ENCODE results near the gene LZIC. TPM values are rescaled to one million over a fixed set of nuclear protein-coding genes. Genes with fewer than 3 reads are reported as not detected.

Gene LZIC
- total RNA-seq (10 to 100 TPM; 30.5 to 36.9 (median 33.8) TPM), polyA plus RNA-seq (22.6 TPM)
- long read RNA-seq, donor 1, transcript LZIC-201 (8 exons, 945 nt), result minor isoform, 7 of 31 reads
- long read RNA-seq, donor 1, transcript LZIC-202 (8 exons, 2,281 nt), result major isoform, 11 of 31 reads
- long read RNA-seq, donor 1, partial matches to known transcripts, result 0 of 31 reads
- long read RNA-seq, donor 1, other reads (novel, unspliced or antisense), result 10 of 31 reads
- long read RNA-seq, donor 2, transcript LZIC-201 (8 exons, 945 nt), result major isoform, 5 of 20 reads
- long read RNA-seq, donor 2, partial matches to known transcripts, result 0 of 20 reads
- long read RNA-seq, donor 2, other reads (novel, unspliced or antisense), result 8 of 20 reads
- long read RNA-seq, donor 3, transcript LZIC-202 (8 exons, 2,281 nt), result major isoform, 14 of 52 reads
- long read RNA-seq, donor 3, transcript LZIC-201 (8 exons, 945 nt), result major isoform, 14 of 52 reads
- long read RNA-seq, donor 3, partial matches to known transcripts, result 2 of 52 reads
- long read RNA-seq, donor 3, other reads (novel, unspliced or antisense), result 21 of 52 reads
- long read RNA-seq, donor 4, transcript LZIC-203 (7 exons, 1,405 nt), result major isoform, 5 of 11 reads
- long read RNA-seq, donor 4, partial matches to known transcripts, result 0 of 11 reads
- long read RNA-seq, donor 4, other reads (novel, unspliced or antisense), result 2 of 11 reads

GRCh38 chr1:9942939-9943788, at the start of gene LZIC, which contains the start of gene NMNAT1:
LZIC (minus strand) TSS chr1:9943391; CDS start chr1:9936619, 6,772 bp downstream.
NMNAT1 (plus strand) TSS chr1:9943475; CDS start chr1:9972074, 28,599 bp downstream.
- intact Hi-C loops (cut with DNase I), result loop anchor here in 2 of 4 donors (2.0 to 10.0 kb wide), 3 partner anchors 68 to 92 kb away; partner anchors contain the start of gene UBE4B (in 1 of the 2)
- H3K27me3 ChIP-seq (ENCODE audit: control insufficient read depth, insufficient read depth), result no peaks in the 10 kb centered on the region
- peak; percentile 94 to 97 (median 97) for DNase-seq
- H3K4me3 ChIP-seq (ENCODE audit: low read length), result peak within 1 kb of the TSS; percentile 78
- peak within 1 kb of the TSS; percentile 70 for H3K27ac ChIP-seq (ENCODE audit: low read length)
- WGBS, result under 1% methylated on average over 53 of the region's 53 CpGs
- ATAC-seq, result peak; percentile 99
- no peaks in the 10 kb centered on the region for H3K4me1 ChIP-seq (ENCODE audit: control insufficient read depth, insufficient read depth, low read length)
- no peaks in the 10 kb centered on the region for H3K9me3 ChIP-seq (ENCODE audit: control insufficient read depth, low read length)

- DNase-seq, result no peak
- 62% methylated on average over 5 of the region's 5 CpGs for WGBS
- peaks cover 3% of the 10 kb centered on the region for H3K4me1 ChIP-seq (ENCODE audit: control insufficient read depth, insufficient read depth, low read length)
- intact Hi-C loops (cut with DNase I), result no loop called here
- peak in 1 of 2 donors; percentile 73 for ATAC-seq
- no peaks in the 10 kb centered on the region for H3K27me3 ChIP-seq (ENCODE audit: control insufficient read depth, insufficient read depth)
- H3K4me3 ChIP-seq (ENCODE audit: low read length), result no peak overlapping the region
- H3K27ac ChIP-seq (ENCODE audit: low read length), result peak overlapping the region; percentile 86
- no peaks in the 10 kb centered on the region for H3K9me3 ChIP-seq (ENCODE audit: control insufficient read depth, low read length)
Observed at GRCh38 chr1:9992910-9993309, 49.7 kb upstream of the LZIC start.

- H3K4me1 ChIP-seq (ENCODE audit: control insufficient read depth, insufficient read depth, low read length), result peaks cover 3% of the 10 kb centered on the region
- peak overlapping the region; percentile 14 for H3K27ac ChIP-seq (ENCODE audit: low read length)
- H3K9me3 ChIP-seq (ENCODE audit: control insufficient read depth, low read length), result no peaks in the 10 kb centered on the region
- no peak overlapping the region for H3K4me3 ChIP-seq (ENCODE audit: low read length)
- intact Hi-C loops (cut with DNase I), result no loop called here
- WGBS, result 38% methylated on average over 2 of the region's 2 CpGs
- H3K27me3 ChIP-seq (ENCODE audit: control insufficient read depth, insufficient read depth), result no peaks in the 10 kb centered on the region
- DNase-seq (peak; percentile 47 to 73 (median 62)), ATAC-seq (peak; percentile 77 to 82)
Observed at GRCh38 chr1:9990944-9991343, 47.8 kb upstream of the LZIC start.

- DNase-seq, result no peak
- no peaks in the 10 kb centered on the region for H3K9me3 ChIP-seq (ENCODE audit: control insufficient read depth, low read length)
- intact Hi-C loops (cut with DNase I), result no loop called here
- H3K27ac ChIP-seq (ENCODE audit: low read length), result no peak overlapping the region
- no peaks in the 10 kb centered on the region for H3K27me3 ChIP-seq (ENCODE audit: control insufficient read depth, insufficient read depth)
- no peak overlapping the region for H3K4me3 ChIP-seq (ENCODE audit: low read length)
- ATAC-seq, result no peak
- 84% methylated on average over 5 of the region's 5 CpGs for WGBS
- peaks cover 3% of the 10 kb centered on the region for H3K4me1 ChIP-seq (ENCODE audit: control insufficient read depth, insufficient read depth, low read length)
Observed at GRCh38 chr1:9989773-9990172, 46.6 kb upstream of the LZIC start.

GRCh38 chr1:9985001-9985400, 41.8 kb upstream of the LZIC start:
- Histone ChIP-seq H3K9me3 (ENCODE audit: control insufficient read depth, low read length) (no peaks in the 10 kb centered on the region), H3K27ac (ENCODE audit: low read length) (no peak overlapping the region), H3K4me3 (ENCODE audit: low read length) (no peak overlapping the region), H3K27me3 (ENCODE audit: control insufficient read depth, insufficient read depth) (no peaks in the 10 kb centered on the region), H3K4me1 (ENCODE audit: control insufficient read depth, insufficient read depth, low read length) (peaks cover 4% of the 10 kb centered on the region)
- intact Hi-C loops (cut with DNase I), result no loop called here
- WGBS, result 38% methylated on average over 6 of the region's 6 CpGs
- DNase-seq (no peak), ATAC-seq (no peak)

GRCh38 chr1:9984253-9984652, 41.1 kb upstream of the LZIC start:
- intact Hi-C loops (cut with DNase I), result no loop called here
- ATAC-seq, result no peak
- no peaks in the 10 kb centered on the region for H3K9me3 ChIP-seq (ENCODE audit: control insufficient read depth, low read length)
- no peak overlapping the region for H3K27ac ChIP-seq (ENCODE audit: low read length)
- no peaks in the 10 kb centered on the region for H3K27me3 ChIP-seq (ENCODE audit: control insufficient read depth, insufficient read depth)
- H3K4me3 ChIP-seq (ENCODE audit: low read length), result no peak overlapping the region
- peaks cover 1% of the 10 kb centered on the region for H3K4me1 ChIP-seq (ENCODE audit: control insufficient read depth, insufficient read depth, low read length)
- 66% methylated on average over 5 of the region's 5 CpGs for WGBS
- no peak for DNase-seq

- DNase-seq, result no peak
- intact Hi-C loops (cut with DNase I), result no loop called here
- 78% methylated on average over 12 of the region's 12 CpGs for WGBS
- H3K9me3 ChIP-seq (ENCODE audit: control insufficient read depth, low read length), result no peaks in the 10 kb centered on the region
- no peak overlapping the region for H3K4me3 ChIP-seq (ENCODE audit: low read length)
- no peak for ATAC-seq
- no peak overlapping the region for H3K27ac ChIP-seq (ENCODE audit: low read length)
- H3K27me3 ChIP-seq (ENCODE audit: control insufficient read depth, insufficient read depth), result no peaks in the 10 kb centered on the region
- no peaks in the 10 kb centered on the region for H3K4me1 ChIP-seq (ENCODE audit: control insufficient read depth, insufficient read depth, low read length)
Observed at GRCh38 chr1:9960706-9961562, 17.7 kb upstream of the LZIC start.

GRCh38 chr1:9960011-9960410, 16.8 kb upstream of the LZIC start:
- Histone ChIP-seq H3K4me1 (ENCODE audit: control insufficient read depth, insufficient read depth, low read length) (no peaks in the 10 kb centered on the region), H3K9me3 (ENCODE audit: control insufficient read depth, low read length) (no peaks in the 10 kb centered on the region), H3K27me3 (ENCODE audit: control insufficient read depth, insufficient read depth) (no peaks in the 10 kb centered on the region), H3K27ac (ENCODE audit: low read length) (no peak overlapping the region), H3K4me3 (ENCODE audit: low read length) (no peak overlapping the region)
- intact Hi-C loops (cut with DNase I), result no loop called here
- 55% methylated on average over 4 of the region's 4 CpGs for WGBS
- DNase-seq, result peak in 2 of 3 donors; percentile 34 to 54
- peak; percentile 47 to 55 for ATAC-seq

GRCh38 chr1:9957726-9958125, 14.5 kb upstream of the LZIC start:
- 73% methylated on average over 8 of the region's 8 CpGs for WGBS
- intact Hi-C loops (cut with DNase I), result no loop called here
- DNase-seq, result no peak

GRCh38 chr1:9946315-9946714, 3.1 kb upstream of the LZIC start:
- Histone ChIP-seq H3K4me3 (ENCODE audit: low read length) (no peak overlapping the region), H3K9me3 (ENCODE audit: control insufficient read depth, low read length) (no peaks in the 10 kb centered on the region), H3K27ac (ENCODE audit: low read length) (no peak overlapping the region), H3K4me1 (ENCODE audit: control insufficient read depth, insufficient read depth, low read length) (no peaks in the 10 kb centered on the region), H3K27me3 (ENCODE audit: control insufficient read depth, insufficient read depth) (no peaks in the 10 kb centered on the region)
- DNase-seq (no peak), ATAC-seq (no peak)
- intact Hi-C loops (cut with DNase I), result loop anchor here in 2 of 4 donors (10.0 kb wide), 2 partner anchors 72 to 88 kb away; partner anchors contain the start of gene UBE4B (in 1 of the 2)
- WGBS, result 96% methylated on average over 2 of the region's 2 CpGs

More at GRCh38 chr1:9957726-9958125, 14.5 kb upstream of the LZIC start:
- H3K4me1 ChIP-seq (ENCODE audit: control insufficient read depth, insufficient read depth, low read length), result no peaks in the 10 kb centered on the region
- no peaks in the 10 kb centered on the region for H3K27me3 ChIP-seq (ENCODE audit: control insufficient read depth, insufficient read depth)
- no peak overlapping the region for H3K4me3 ChIP-seq (ENCODE audit: low read length)
- no peak overlapping the region for H3K27ac ChIP-seq (ENCODE audit: low read length)
- ATAC-seq, result no peak
- no peaks in the 10 kb centered on the region for H3K9me3 ChIP-seq (ENCODE audit: control insufficient read depth, low read length)

Data from right cardiac atrium (tissue), 5 donors.